ENCODE results near the gene MRPS25.

DNA sequence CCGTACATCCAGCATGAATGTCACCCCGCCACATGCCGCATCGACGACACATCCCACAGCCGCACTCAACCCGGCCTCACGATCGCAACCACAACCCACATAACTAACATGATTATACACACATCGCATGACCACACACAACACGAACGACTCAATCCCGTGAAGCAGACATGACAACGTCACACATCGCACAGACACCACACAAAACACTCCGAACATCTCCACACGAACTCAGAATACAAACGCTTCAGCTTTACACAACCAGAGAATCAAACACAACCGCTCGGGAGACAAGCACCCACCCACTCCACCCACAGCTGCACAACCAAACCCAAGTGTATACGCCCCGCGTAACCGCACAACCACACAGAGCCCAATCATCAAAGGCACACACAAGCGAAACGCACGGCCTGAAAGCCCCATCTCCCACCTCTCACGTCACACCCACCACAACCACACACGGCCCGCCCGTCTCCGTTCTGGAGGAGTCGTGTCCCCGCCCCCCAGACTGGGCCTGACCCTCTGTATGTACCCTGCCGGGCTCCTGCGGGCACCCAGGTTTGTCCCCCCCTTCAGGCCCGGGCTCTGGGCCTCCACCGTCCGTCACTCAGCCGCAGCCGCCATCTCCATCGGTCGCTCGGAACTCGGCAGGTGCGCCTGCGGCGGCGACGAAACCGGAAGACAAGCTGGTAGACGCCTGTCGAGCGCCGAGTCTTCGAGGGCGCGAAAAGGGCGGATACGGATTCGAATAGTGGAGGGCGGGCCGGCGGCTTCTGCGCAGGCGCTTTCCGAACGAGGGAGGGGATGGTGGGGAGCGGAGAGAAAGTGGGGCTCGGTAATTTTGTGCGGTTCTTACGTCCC, 33.6 kb upstream of the MRPS25 start, which contains the start of gene RBSN:
- TF ChIP-seq FEZF1 (tag by site-specific recombination; IDR thresholded peaks at IDR 0.05) (no peak), ZNF76 (tag by site-specific recombination; IDR thresholded peaks at IDR 0.05; ENCODE audit: borderline replicate concordance, low read depth) (peak; percentile 84), ZBTB1 (tag by site-specific recombination; IDR thresholded peaks at IDR 0.05) (0 out of 2 replicates have a peak, but pooled peaks have one; percentile 20), ZNF354C (tag by site-specific recombination; IDR thresholded peaks at IDR 0.05; ENCODE audit: borderline replicate concordance, low read depth) (no peak), ZSCAN16 (tag by site-specific recombination; IDR thresholded peaks at IDR 0.05) (0 out of 2 replicates have a peak, but pooled peaks have one; percentile 68)
- TF ChIP-seq, protein P1, sequence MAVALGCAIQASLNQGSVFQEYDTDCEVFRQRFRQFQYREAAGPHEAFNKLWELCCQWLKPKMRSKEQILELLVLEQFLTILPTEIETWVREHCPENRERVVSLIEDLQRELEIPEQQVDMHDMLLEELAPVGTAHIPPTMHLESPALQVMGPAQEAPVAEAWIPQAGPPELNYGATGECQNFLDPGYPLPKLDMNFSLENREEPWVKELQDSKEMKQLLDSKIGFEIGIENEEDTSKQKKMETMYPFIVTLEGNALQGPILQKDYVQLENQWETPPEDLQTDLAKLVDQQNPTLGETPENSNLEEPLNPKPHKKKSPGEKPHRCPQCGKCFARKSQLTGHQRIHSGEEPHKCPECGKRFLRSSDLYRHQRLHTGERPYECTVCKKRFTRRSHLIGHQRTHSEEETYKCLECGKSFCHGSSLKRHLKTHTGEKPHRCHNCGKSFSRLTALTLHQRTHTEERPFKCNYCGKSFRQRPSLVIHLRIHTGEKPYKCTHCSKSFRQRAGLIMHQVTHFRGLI (tag by site-specific recombination; IDR thresholded peaks at IDR 0.05), result peak; percentile 58
- TF ChIP-seq, protein P2, sequence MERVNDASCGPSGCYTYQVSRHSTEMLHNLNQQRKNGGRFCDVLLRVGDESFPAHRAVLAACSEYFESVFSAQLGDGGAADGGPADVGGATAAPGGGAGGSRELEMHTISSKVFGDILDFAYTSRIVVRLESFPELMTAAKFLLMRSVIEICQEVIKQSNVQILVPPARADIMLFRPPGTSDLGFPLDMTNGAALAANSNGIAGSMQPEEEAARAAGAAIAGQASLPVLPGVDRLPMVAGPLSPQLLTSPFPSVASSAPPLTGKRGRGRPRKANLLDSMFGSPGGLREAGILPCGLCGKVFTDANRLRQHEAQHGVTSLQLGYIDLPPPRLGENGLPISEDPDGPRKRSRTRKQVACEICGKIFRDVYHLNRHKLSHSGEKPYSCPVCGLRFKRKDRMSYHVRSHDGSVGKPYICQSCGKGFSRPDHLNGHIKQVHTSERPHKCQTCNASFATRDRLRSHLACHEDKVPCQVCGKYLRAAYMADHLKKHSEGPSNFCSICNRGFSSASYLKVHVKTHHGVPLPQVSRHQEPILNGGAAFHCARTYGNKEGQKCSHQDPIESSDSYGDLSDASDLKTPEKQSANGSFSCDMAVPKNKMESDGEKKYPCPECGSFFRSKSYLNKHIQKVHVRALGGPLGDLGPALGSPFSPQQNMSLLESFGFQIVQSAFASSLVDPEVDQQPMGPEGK (tag by site-specific recombination; IDR thresholded peaks at IDR 0.05), result peak; percentile 95
- TF ChIP-seq, protein P3, sequence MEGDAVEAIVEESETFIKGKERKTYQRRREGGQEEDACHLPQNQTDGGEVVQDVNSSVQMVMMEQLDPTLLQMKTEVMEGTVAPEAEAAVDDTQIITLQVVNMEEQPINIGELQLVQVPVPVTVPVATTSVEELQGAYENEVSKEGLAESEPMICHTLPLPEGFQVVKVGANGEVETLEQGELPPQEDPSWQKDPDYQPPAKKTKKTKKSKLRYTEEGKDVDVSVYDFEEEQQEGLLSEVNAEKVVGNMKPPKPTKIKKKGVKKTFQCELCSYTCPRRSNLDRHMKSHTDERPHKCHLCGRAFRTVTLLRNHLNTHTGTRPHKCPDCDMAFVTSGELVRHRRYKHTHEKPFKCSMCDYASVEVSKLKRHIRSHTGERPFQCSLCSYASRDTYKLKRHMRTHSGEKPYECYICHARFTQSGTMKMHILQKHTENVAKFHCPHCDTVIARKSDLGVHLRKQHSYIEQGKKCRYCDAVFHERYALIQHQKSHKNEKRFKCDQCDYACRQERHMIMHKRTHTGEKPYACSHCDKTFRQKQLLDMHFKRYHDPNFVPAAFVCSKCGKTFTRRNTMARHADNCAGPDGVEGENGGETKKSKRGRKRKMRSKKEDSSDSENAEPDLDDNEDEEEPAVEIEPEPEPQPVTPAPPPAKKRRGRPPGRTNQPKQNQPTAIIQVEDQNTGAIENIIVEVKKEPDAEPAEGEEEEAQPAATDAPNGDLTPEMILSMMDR (tag by site-specific recombination; IDR thresholded peaks at IDR 0.05), result peak; percentile 72; the same call in 1 of the 2 replicates
- TF ChIP-seq, protein P4, sequence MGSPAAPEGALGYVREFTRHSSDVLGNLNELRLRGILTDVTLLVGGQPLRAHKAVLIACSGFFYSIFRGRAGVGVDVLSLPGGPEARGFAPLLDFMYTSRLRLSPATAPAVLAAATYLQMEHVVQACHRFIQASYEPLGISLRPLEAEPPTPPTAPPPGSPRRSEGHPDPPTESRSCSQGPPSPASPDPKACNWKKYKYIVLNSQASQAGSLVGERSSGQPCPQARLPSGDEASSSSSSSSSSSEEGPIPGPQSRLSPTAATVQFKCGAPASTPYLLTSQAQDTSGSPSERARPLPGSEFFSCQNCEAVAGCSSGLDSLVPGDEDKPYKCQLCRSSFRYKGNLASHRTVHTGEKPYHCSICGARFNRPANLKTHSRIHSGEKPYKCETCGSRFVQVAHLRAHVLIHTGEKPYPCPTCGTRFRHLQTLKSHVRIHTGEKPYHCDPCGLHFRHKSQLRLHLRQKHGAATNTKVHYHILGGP (tag by site-specific recombination; IDR thresholded peaks at IDR 0.05), result peak; percentile 20; the same call in 1 of the 2 replicates
- TF ChIP-seq, protein P5, sequence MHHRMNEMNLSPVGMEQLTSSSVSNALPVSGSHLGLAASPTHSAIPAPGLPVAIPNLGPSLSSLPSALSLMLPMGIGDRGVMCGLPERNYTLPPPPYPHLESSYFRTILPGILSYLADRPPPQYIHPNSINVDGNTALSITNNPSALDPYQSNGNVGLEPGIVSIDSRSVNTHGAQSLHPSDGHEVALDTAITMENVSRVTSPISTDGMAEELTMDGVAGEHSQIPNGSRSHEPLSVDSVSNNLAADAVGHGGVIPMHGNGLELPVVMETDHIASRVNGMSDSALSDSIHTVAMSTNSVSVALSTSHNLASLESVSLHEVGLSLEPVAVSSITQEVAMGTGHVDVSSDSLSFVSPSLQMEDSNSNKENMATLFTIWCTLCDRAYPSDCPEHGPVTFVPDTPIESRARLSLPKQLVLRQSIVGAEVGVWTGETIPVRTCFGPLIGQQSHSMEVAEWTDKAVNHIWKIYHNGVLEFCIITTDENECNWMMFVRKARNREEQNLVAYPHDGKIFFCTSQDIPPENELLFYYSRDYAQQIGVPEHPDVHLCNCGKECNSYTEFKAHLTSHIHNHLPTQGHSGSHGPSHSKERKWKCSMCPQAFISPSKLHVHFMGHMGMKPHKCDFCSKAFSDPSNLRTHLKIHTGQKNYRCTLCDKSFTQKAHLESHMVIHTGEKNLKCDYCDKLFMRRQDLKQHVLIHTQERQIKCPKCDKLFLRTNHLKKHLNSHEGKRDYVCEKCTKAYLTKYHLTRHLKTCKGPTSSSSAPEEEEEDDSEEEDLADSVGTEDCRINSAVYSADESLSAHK (tag by site-specific recombination; IDR thresholded peaks at IDR 0.05), result no peak
- TF ChIP-seq, protein P6, sequence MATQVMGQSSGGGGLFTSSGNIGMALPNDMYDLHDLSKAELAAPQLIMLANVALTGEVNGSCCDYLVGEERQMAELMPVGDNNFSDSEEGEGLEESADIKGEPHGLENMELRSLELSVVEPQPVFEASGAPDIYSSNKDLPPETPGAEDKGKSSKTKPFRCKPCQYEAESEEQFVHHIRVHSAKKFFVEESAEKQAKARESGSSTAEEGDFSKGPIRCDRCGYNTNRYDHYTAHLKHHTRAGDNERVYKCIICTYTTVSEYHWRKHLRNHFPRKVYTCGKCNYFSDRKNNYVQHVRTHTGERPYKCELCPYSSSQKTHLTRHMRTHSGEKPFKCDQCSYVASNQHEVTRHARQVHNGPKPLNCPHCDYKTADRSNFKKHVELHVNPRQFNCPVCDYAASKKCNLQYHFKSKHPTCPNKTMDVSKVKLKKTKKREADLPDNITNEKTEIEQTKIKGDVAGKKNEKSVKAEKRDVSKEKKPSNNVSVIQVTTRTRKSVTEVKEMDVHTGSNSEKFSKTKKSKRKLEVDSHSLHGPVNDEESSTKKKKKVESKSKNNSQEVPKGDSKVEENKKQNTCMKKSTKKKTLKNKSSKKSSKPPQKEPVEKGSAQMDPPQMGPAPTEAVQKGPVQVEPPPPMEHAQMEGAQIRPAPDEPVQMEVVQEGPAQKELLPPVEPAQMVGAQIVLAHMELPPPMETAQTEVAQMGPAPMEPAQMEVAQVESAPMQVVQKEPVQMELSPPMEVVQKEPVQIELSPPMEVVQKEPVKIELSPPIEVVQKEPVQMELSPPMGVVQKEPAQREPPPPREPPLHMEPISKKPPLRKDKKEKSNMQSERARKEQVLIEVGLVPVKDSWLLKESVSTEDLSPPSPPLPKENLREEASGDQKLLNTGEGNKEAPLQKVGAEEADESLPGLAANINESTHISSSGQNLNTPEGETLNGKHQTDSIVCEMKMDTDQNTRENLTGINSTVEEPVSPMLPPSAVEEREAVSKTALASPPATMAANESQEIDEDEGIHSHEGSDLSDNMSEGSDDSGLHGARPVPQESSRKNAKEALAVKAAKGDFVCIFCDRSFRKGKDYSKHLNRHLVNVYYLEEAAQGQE (tag by site-specific recombination; IDR thresholded peaks at IDR 0.05), result no peak; the same call in none of the 2 replicates
- TF ChIP-seq, protein P7, sequence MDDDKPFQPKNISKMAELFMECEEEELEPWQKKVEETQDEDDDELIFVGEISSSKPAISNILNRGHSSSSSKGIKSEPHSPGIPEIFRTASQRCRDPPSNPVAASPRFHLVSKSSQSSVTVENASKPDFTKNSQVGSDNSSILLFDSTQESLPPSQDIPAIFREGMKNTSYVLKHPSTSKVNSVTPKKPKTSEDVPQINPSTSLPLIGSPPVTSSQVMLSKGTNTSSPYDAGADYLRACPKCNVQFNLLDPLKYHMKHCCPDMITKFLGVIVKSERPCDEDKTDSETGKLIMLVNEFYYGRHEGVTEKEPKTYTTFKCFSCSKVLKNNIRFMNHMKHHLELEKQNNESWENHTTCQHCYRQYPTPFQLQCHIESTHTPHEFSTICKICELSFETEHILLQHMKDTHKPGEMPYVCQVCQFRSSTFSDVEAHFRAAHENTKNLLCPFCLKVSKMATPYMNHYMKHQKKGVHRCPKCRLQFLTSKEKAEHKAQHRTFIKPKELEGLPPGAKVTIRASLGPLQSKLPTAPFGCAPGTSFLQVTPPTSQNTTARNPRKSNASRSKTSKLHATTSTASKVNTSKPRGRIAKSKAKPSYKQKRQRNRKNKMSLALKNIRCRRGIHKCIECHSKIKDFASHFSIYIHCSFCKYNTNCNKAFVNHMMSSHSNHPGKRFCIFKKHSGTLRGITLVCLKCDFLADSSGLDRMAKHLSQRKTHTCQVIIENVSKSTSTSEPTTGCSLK (tag by site-specific recombination; IDR thresholded peaks at IDR 0.05), result no peak

All from HEK293 (cell line).